Body of pancreas (tissue), 4 donors: ENCODE measurements around the gene E2F7. TPM values are rescaled to one million over a fixed set of nuclear protein-coding genes. Genes with fewer than 3 reads are reported as not detected.
A peak's percentile ranks its signal among the peaks of the same experiment; 100 is the strongest.

Experiments used
- ATAC-seq: fragments of 150-250 bp; one replicate; pipeline ENCODE4 v1.9.1; 2016
- DNase-seq, 4 donors: peaks; one replicate each; pipeline ENCODE4 v3.0.0-alpha.2; 2019
- H3K27ac ChIP-seq, 4 donors: fragments of 200-600 bp; sonication (generic); 1 replicate in 3 of 4; 2 replicates in 1 of 4; pipeline versions ENCODE4 v1.5.1 to v1.6.1; 2016 to 2019; ENCODE audit warnings: mild to moderate bottlenecking in 1 of 4, mixed read lengths in 1 of 4, moderate library complexity in 1 of 4
- H3K27me3 ChIP-seq, 2 donors: fragments of 200-600 bp; sonication (generic); one replicate each; pipeline ENCODE4 v1.6.0; 2016; ENCODE audit warnings: mild to moderate bottlenecking in 1 of 2
- H3K36me3 ChIP-seq, 2 donors: fragments of 200-600 bp; sonication (generic); replicated peaks in 1 of 2; 2 replicates each; pipeline ENCODE4 v1.5.1; 2016; ENCODE audit warnings: low read depth in 2 of 2; ENCODE audit not compliant: insufficient read depth in 1 of 2
- H3K4me1 ChIP-seq: fragments of 200-600 bp; sonication (generic); one replicate; pipeline ENCODE4 v1.6.0; 2016
- H3K4me3 ChIP-seq, 2 donors: fragments of 200-600 bp; sonication (generic); 1 replicate in 1 of 2; 2 replicates in 1 of 2; pipeline ENCODE4 v1.5.1; 2016 to 2019
- H3K9me3 ChIP-seq, 3 donors: fragments of 200-600 bp; sonication (generic); 1 replicate in 2 of 3; 2 replicates in 1 of 3; pipeline ENCODE4 v1.5.1; 2016
- CTCF ChIP-seq, 7 experiments: fragments of 450-650 bp in 4 of 7; fragments of 200-600 bp in 3 of 7; sonication (generic) in 3 of 7; IDR thresholded peaks; one replicate each; pipeline ENCODE4 v1.5.1; 2016 to 2019; ENCODE audit warnings: antibody characterized with exemption in 7 of 7
- POLR2A ChIP-seq, 3 donors: fragments of 450-650 bp; IDR thresholded peaks; one replicate each; pipeline ENCODE4 v1.6.1; 2016; ENCODE audit warnings: antibody characterized with exemption in 3 of 3, mild to moderate bottlenecking in 2 of 3
- WGBS, 2 donors: methylation state at CpG; one replicate each; pipeline ENCODE4 v1.1.5; 2017; 5-methylcytosine and 5-hydroxymethylcytosine counted together
- intact Hi-C: fragments of 100-400 bp; cut with DNase I; formaldehyde crosslinking; loops from one replicate; pipeline ENCODE4 v1.15.1; 2023
- total RNA-seq, 2 donors: library from RNA; depleted of rRNA; stranded (reverse); fragments of >200 nt; gene quantifications; one replicate each; pipeline ENCODE4 v1.1.0, GENCODE V29; 2016

Gene E2F7
- total RNA-seq, 2 donors from 2014 or later: not detected

- WGBS, 2 donors: 79 to 89% methylated on average over 1 of the region's 1 CpG
- Histone ChIP-seq H3K27me3 (no peaks in the 10 kb centered on the region), H3K4me3 (no peak overlapping the region), H3K4me1 (no peaks in the 10 kb centered on the region), H3K36me3 (no peaks in the 10 kb centered on the region), H3K9me3 (no peaks in the 10 kb centered on the region), H3K27ac (no peak overlapping the region)
- DNase-seq: no peak
- no peak for ATAC-seq
- intact Hi-C loops: no loop called here
- TF ChIP-seq POLR2A (IDR thresholded peaks at IDR 0.05): no peak
- TF ChIP-seq CTCF (IDR thresholded peaks at IDR 0.05): no peak
Measured at GRCh38 chr12:77053259-77053658, 12.1 kb downstream of the E2F7 start.

- intact Hi-C loops: loop anchor here (10.0 kb wide), 1 partner anchor 625 kb away; no protein-coding TSS in a partner anchor
Measured at GRCh38 chr12:77049767-77050353, 15.5 kb downstream of the E2F7 start.

GRCh38 chr12:77047341-77048109 is 17.8 kb downstream of the E2F7 start:
- H3K36me3 ChIP-seq: no peaks in the 10 kb centered on the region
- no peak for ATAC-seq
- no peak for DNase-seq
- no peaks in the 10 kb centered on the region for H3K9me3 ChIP-seq
- TF ChIP-seq CTCF (IDR thresholded peaks at IDR 0.05): no peak
- no peak for TF ChIP-seq POLR2A (IDR thresholded peaks at IDR 0.05)
- no peak overlapping the region for H3K27ac ChIP-seq
- intact Hi-C loops: loop anchor here (10.0 kb wide), 1 partner anchor 627 kb away; no protein-coding TSS in a partner anchor
- no peaks in the 10 kb centered on the region for H3K27me3 ChIP-seq
- H3K4me3 ChIP-seq: no peak overlapping the region
- WGBS, 2 donors: 76 to 78% methylated on average over 6 of the region's 6 CpGs
- no peaks in the 10 kb centered on the region for H3K4me1 ChIP-seq

More at GRCh38 chr12:77049767-77050353, 15.5 kb downstream of the E2F7 start:
- ATAC-seq (peak; percentile 83), DNase-seq (peak in 3 of 4 donors; percentile 12 to 45 (median 17))
- Histone ChIP-seq H3K36me3 (no peaks in the 10 kb centered on the region), H3K4me3 (no peak overlapping the region), H3K27ac (no peak overlapping the region), H3K27me3 (no peaks in the 10 kb centered on the region), H3K9me3 (no peaks in the 10 kb centered on the region), H3K4me1 (no peaks in the 10 kb centered on the region)
- 16 to 17% methylated on average over 4 of the region's 4 CpGs for WGBS, 2 donors
- TF ChIP-seq POLR2A (IDR thresholded peaks at IDR 0.05) (no peak), CTCF (IDR thresholded peaks at IDR 0.05) (peak; percentile 57 to 82 (median 73))

- WGBS, 2 donors: 92 to 97% methylated on average over 5 of the region's 5 CpGs
- no peaks in the 10 kb centered on the region for H3K36me3 ChIP-seq
- no peak overlapping the region for H3K4me3 ChIP-seq
- ATAC-seq (no peak), DNase-seq (no peak)
- no peaks in the 10 kb centered on the region for H3K27me3 ChIP-seq
- H3K4me1 ChIP-seq: no peaks in the 10 kb centered on the region
- no peak overlapping the region for H3K27ac ChIP-seq
- TF ChIP-seq POLR2A (IDR thresholded peaks at IDR 0.05): no peak
- no peak for TF ChIP-seq CTCF (IDR thresholded peaks at IDR 0.05)
- intact Hi-C loops: loop anchor here (10.0 kb wide), 1 partner anchor 628 kb away; no protein-coding TSS in a partner anchor
- no peaks in the 10 kb centered on the region for H3K9me3 ChIP-seq
Measured at GRCh38 chr12:77046468-77046867, 18.9 kb downstream of the E2F7 start.
